ENCODE measurements around the gene GRIK4. TPM values are rescaled to one million over a fixed set of nuclear protein-coding genes. Genes with fewer than 3 reads are reported as not detected.

The GRIK4 gene
- total RNA-seq, 4 donors from 2014 or later, result 0.09 TPM; not detected in 3

DNA sequence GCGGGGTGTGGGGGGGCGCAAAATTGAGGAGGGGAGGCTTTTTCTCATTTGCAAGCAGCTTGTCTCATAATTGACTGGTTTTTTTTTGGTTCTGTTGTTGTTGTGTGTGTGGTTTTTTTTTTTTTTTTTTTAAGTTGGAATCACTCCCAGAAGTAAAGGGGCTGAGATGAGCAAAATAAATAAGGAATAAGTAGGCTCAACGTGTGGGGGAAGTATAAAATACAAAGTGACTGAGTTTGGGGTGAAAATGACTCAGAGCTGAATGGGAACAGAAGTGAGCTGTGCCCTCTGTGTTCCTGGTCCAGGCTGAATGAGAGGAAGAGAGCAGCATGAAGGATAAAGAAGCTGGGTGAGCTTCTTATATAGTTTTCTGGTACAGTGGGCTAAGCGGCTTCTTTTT is 90.0 kb downstream of the GRIK4 start:
- TF ChIP-seq, protein P1, sequence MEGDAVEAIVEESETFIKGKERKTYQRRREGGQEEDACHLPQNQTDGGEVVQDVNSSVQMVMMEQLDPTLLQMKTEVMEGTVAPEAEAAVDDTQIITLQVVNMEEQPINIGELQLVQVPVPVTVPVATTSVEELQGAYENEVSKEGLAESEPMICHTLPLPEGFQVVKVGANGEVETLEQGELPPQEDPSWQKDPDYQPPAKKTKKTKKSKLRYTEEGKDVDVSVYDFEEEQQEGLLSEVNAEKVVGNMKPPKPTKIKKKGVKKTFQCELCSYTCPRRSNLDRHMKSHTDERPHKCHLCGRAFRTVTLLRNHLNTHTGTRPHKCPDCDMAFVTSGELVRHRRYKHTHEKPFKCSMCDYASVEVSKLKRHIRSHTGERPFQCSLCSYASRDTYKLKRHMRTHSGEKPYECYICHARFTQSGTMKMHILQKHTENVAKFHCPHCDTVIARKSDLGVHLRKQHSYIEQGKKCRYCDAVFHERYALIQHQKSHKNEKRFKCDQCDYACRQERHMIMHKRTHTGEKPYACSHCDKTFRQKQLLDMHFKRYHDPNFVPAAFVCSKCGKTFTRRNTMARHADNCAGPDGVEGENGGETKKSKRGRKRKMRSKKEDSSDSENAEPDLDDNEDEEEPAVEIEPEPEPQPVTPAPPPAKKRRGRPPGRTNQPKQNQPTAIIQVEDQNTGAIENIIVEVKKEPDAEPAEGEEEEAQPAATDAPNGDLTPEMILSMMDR (IDR thresholded peaks at IDR 0.05), result no peak
- DNase-seq (ENCODE audit: low spot score) (no peak), ATAC-seq (ENCODE audit: low FRiP score) (no peak)

DNA sequence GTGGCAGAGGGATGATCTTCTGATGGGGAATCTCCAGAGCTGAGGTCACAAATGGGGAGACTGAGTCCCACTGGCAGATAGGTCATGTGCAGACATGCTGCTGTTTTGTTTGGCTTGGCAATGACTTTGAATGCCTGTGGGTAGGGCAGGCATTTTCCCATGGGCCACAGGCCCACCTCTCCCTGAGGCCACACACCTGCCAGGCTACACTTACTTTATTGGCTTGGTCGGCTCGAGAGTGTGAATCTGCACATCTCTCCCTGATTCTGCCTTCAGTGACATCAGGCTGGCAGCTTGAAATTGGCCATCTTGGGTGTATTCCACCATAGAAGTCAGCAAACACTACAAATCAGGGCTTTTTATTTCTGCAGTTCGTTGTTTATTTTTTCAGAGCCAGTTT is 91.5 kb downstream of the GRIK4 start:
- ATAC-seq (ENCODE audit: low FRiP score) (no peak), DNase-seq (ENCODE audit: low spot score) (no peak)
- TF ChIP-seq, protein P1 (IDR thresholded peaks at IDR 0.05), result no peak

DNA sequence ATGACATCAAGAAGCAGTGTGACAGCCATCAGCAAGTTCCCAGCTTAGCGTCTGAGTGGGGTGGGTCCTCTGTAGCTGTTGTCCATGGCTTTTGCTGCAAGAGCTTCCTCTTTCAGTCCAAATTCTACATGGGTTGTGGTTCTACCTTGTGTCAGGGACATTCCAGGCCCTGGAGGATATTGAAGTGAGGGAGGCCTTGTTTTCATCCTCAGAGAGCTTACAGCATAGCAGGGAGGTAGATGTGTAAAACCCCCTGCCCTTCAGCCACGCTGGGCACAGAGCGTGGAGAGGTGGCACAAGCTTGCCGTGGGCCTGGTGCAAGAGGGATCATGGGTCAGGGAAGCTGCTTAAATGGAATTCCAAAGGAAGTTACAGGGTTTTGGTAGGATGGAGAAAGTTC is 93.9 kb downstream of the GRIK4 start:
- DNase-seq (ENCODE audit: low spot score), result no peak
- TF ChIP-seq, protein P1 (IDR thresholded peaks at IDR 0.05), result no peak
- ATAC-seq (ENCODE audit: low FRiP score), result no peak

DNA sequence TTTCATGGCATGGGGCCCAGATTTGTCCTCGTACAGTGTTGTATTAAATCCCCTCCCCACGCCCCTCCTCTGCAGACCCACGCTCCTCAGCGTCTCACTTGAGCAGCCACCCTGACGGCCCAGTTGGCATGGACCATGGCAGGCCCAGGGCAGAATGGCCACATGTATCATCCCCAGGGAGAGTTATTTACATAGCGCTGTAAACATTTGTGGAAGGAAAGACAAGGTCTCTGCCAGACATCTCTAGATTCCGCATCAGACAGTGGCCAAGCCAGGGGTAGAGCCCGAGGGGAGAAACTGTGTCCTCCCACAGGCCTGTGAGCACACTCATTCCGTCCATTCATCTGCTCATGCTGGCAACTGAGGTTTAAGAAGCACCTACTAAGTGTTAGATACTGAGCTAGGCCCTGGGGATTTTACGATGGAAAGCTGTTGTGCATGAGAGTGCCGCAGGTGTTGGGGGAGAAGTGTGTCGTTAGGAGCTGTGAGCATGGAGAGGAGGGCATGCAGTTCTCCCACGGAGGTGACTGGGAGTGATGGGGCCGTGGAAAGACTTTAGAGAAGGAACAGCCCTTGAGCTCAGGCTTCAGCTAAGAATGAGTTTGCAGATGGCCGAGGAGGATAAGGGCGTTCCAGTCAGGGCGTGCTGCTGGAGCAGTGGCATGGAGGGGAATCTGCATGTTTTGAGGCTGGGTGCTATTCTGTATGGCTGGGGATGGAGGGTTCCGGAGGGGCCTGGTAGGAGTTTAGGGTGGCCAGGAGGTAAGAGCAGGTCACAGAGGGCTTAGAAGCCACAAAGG is 94.9 kb downstream of the GRIK4 start:
- no peak for DNase-seq (ENCODE audit: low spot score)
- TF ChIP-seq, protein P1 (IDR thresholded peaks at IDR 0.05), result no peak
- no peak for ATAC-seq (ENCODE audit: low FRiP score)

DNA sequence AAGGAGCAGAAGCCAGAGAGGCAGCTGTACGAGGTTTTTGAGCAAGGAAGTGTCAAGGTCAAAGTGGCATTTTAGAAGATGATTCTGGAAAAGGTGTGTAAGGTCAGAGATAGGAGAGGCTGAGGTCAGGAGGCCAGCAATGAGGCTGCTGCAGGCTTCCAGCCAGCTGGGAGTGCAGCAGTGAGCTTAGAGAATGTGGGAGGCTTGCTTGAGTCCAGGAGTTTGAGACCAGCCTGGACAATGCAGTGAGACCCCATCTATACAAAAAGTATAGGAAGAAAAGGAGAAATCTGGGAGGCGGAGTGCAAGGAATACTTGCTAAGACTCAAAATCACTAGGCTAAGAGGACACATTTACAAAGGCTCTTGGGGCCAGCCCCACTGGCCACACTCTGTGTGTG is 96.5 kb downstream of the GRIK4 start:
- ATAC-seq (ENCODE audit: low FRiP score), result no peak
- TF ChIP-seq, protein P1 (IDR thresholded peaks at IDR 0.05), result no peak
- DNase-seq (ENCODE audit: low spot score), result no peak

DNA sequence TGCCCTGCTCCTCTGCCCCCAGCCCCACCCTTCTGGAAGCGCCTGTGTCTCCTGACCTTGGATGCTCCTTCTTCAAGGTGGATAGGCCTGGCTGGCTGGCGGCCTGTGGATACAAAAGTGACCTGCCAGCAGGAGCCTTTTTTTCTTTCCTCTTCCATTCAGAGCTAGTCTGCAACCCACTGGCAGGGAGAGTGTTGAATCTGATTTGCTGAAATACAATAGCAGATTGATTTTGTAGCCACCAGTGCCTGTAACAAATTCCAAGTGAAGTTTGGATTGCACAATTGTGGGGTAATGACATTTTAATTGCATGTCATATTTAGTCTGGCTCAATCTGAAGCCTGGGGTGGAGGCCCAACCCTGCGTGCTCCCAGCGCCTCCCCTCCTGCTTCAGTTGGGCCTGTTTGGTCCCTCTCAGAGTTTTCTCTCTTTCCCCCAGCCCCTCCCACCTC is 97.2 kb downstream of the GRIK4 start:
- TF ChIP-seq, protein P1 (IDR thresholded peaks at IDR 0.05), result no peak
- ATAC-seq (ENCODE audit: low FRiP score), result no peak
- DNase-seq (ENCODE audit: low spot score), result no peak

DNA sequence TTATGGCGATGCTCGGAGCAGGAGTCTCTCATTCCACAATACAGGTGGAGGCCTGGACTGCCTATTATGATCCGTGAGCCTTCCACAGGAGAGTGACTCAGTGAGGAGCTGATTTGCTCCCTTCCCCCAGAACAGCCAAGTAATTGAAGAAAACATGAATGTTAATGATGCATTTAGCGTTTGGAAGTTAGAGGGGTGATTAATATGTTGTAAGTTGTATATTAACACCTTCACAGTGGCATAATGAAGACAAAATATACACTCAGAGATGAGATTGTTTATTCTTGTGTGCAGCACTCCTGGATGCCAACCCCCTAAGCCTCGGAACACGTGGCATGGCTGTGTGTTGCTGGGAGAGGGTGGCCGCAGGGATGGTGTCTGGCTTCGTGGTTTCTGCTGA is 98.6 kb downstream of the GRIK4 start:
- DNase-seq (ENCODE audit: low spot score), result no peak
- ATAC-seq (ENCODE audit: low FRiP score), result no peak
- TF ChIP-seq, protein P1 (IDR thresholded peaks at IDR 0.05), result no peak

Measured in omental fat pad (tissue), 4 donors.